Activated T-helper 9 cell treated with anti-CD3 and anti-CD28 coated beads, Interleukin-2, amount 50 U/mL, for 16 hours (primary cell): ENCODE measurements around the gene OAF.
A peak's percentile ranks its signal among the peaks of the same experiment; 100 is the strongest.

Source experiments
- DNase-seq: peaks from one replicate; pipeline ENCODE4 v3.0.0-alpha.2; 2020; ENCODE audit warnings: low read depth

The OAF gene

GRCh38 chr11:120223793-120224192 lies 13.0 kb downstream of the OAF start:
- no peak for DNase-seq

- no peak for DNase-seq
Measured at GRCh38 chr11:120224361-120224760, 13.5 kb downstream of the OAF start.

GRCh38 chr11:120224972-120225909 lies 14.4 kb downstream of the OAF start:
- DNase-seq = no peak

GRCh38 chr11:120226242-120226641 lies 15.4 kb downstream of the OAF start:
- no peak for DNase-seq

- no peak for DNase-seq
Measured at GRCh38 chr11:120226714-120227113, 15.9 kb downstream of the OAF start.

GRCh38 chr11:120227228-120227852 lies 16.5 kb downstream of the OAF start:
- no peak for DNase-seq

GRCh38 chr11:120228794-120229384 lies 18.1 kb downstream of the OAF start:
- DNase-seq = no peak

- no peak for DNase-seq
Measured at GRCh38 chr11:120229451-120230424, 18.9 kb downstream of the OAF start.

- no peak for DNase-seq
Measured at GRCh38 chr11:120230433-120231071, 19.7 kb downstream of the OAF start.

- DNase-seq = no peak
Measured at GRCh38 chr11:120231963-120232362, 21.1 kb downstream of the OAF start.

GRCh38 chr11:120233207-120233803 lies 22.5 kb downstream of the OAF start:
- DNase-seq = no peak

GRCh38 chr11:120235024-120235628 lies 24.3 kb downstream of the OAF start:
- peak; percentile 41 for DNase-seq

GRCh38 chr11:120236169-120237107 lies 25.6 kb downstream of the OAF start:
- DNase-seq = no peak

- no peak for DNase-seq
Measured at GRCh38 chr11:120238968-120239620, 28.3 kb downstream of the OAF start.

GRCh38 chr11:120239713-120240640 lies 29.1 kb downstream of the OAF start, which contains the start of gene POU2F3:
POU2F3 (plus strand) TSS chr11:120240140; CDS start chr11:120240344, 204 bp downstream.
- no peak for DNase-seq

GRCh38 chr11:120240866-120241265 lies 30.0 kb downstream of the OAF start:
- DNase-seq = no peak

GRCh38 chr11:120241277-120241676 lies 30.4 kb downstream of the OAF start:
- DNase-seq = no peak
